RPMI7951 (cell line): ENCODE data around the gene IMMP2L. TPM values are rescaled to one million over a fixed set of nuclear protein-coding genes. Genes with fewer than 3 reads are reported as not detected.

Experiments
- DNase-seq: peaks from one replicate; pipeline ENCODE4 v3.0.0-alpha.2; 2012; ENCODE audit warnings: low read depth
- total RNA-seq: library from RNA; depleted of rRNA; stranded (reverse); fragments of >200 nt; shearing (Covaris generic); gene quantifications from 2 replicates; pipeline ENCODE4 v1.2.3, GENCODE V29; 2014

The IMMP2L gene
- total RNA-seq, 1 experiment from 2014 or later, result 10.5 TPM

DNA sequence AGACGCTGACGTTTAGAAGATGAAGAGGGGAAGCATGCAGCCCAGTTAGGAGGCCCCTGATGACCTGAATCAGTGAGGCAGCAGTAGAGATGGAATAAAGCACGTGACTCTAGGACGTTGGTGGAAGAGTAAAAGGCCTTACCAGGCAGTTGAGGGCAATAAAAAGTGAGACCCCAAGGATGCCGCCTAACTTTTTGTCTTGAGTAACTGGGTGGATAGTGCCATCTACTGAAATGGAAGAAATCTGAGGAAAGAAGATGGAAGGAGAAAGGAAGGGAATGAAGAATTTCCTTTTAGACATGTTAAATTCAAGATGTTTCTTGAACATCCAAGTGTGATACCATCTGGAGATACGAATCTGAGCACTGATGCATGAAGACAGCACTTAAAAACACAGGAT lies 691.4 kb downstream of the IMMP2L start:
- DNase-seq, result no peak

DNA sequence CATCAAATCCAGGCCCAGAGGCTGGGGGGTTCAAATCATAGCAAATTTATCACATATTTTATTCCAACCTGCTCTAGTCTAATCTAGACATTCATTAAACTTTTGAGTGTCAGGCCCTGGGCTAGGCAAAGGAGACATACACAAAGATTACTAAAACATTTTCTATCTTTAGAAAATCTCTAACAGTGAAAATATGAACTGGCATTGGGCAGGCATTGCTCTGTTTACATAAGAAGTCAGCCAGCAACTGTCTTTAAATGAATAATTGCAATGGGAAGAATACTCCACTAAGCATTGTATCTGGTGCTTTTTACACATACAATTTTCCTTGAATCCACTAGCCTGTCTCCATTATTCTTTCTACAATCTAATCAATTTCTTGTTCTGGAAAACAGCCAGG lies 693.8 kb downstream of the IMMP2L start:
- DNase-seq, result no peak

GRCh38 chr7:110867771-110868170 lies 694.5 kb downstream of the IMMP2L start:
- no peak for DNase-seq

GRCh38 chr7:110863258-110863657 lies 699.0 kb downstream of the IMMP2L start:
- DNase-seq, result no peak

GRCh38 chr7:110861163-110861562 lies 701.1 kb downstream of the IMMP2L start:
- no peak for DNase-seq

GRCh38 chr7:110857106-110857505 lies 705.2 kb downstream of the IMMP2L start:
- no peak for DNase-seq

DNA sequence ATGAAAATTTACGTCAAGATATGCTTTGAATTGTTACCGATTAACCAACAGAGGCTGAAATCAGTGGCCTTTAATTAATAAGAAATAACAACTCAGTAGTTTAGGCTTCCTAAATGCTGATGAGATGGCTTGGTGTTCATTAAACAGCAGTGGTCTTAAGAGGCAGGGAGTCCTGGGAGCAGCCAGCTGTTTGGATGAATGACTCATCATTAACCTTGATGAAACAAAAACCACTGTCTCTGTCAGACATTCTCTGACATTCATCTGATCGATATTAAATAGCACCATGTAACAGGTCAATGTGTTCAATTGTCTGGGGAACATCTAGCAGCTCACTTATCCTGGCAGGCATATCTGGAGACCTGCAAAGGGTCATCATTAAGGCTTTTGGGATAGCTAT lies 705.6 kb downstream of the IMMP2L start:
- DNase-seq, result no peak

DNA sequence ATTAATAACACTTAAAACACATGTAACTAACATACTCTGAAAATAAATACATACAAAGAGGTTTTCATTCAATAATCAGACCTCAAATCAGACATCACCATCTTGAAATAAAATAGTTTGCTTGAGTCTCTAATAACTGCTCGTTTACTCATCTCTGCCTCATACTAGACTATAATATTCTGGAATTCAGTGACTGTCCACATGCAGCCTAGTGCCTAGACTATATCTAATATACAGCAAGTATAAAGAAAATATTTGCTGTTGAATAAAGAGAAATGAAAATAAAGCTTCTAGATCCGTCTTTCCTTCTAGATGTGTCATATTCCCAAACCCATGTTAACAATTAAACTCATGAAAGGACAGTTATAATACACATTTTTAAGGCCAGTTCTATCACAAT lies 707.6 kb downstream of the IMMP2L start:
- DNase-seq, result no peak

GRCh38 chr7:110854166-110854565 lies 708.1 kb downstream of the IMMP2L start:
- no peak for DNase-seq

- no peak for DNase-seq
These were observed 709.0 kb downstream of the IMMP2L start for GRCh38 chr7:110853263-110853662.

GRCh38 chr7:110852156-110852940 lies 709.9 kb downstream of the IMMP2L start:
- DNase-seq, result no peak

GRCh38 chr7:110850224-110850623 lies 712.1 kb downstream of the IMMP2L start:
- no peak for DNase-seq

GRCh38 chr7:110842796-110843195 lies 719.5 kb downstream of the IMMP2L start:
- no peak for DNase-seq

- no peak for DNase-seq
These were observed 720.3 kb downstream of the IMMP2L start for GRCh38 chr7:110841840-110842545.

- DNase-seq, result no peak
These were observed 722.4 kb downstream of the IMMP2L start for GRCh38 chr7:110839866-110840265.

DNA sequence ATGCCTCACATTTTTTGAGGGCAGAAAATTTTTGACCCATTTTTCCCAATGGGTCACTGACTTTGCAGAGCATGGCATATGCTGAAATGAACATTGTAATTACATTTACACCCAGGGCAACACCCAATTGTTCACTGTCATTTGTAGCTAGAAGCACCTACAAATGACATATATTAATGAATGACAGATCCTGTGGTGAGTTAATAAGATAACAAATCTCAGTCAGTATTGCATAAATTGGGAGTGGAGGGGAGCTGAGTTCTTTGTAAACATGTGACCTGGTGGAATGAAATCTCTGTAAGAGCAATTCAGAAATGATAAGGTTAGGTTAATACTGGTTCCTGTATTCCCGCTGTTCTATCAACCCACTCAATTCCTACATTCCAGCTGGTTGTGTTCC lies 726.4 kb downstream of the IMMP2L start:
- DNase-seq, result no peak

DNA sequence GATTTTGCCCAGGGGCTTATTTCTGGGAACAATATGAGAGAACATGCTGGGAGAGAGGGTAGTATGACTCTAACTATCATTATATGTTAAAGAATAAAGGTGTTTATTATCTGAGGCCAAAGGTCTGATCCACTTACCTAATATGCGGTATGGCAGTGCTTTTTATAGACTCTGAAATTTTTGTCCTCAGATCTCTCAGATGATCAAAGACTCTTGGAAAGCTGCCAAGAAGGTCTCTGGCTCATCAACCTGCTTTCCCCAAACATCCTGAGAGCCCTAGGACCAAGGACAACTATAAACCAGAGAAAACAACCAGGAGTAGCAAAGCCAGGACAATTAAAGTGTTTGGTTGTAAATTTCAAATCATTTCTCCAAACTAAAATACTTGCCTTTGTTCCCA lies 727.1 kb downstream of the IMMP2L start:
- no peak for DNase-seq

DNA sequence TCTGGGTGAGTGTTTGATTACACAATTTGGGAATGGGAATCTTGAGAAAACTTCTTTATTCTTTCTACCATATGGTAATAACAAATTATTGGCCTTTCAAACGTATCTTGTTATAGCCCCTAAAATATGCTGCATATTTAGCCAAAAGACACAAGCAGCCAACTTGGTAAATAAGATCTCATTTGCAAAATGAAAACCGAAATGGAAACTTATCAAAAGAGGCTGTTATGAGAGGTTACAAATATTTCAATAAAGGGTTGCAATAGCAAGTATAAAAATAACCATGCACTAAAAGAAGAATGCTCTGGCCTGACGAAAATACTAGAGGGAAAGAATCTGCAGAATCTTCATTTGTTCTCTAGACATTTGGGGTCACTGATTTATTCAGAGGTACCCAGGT lies 730.9 kb downstream of the IMMP2L start:
- no peak for DNase-seq

DNA sequence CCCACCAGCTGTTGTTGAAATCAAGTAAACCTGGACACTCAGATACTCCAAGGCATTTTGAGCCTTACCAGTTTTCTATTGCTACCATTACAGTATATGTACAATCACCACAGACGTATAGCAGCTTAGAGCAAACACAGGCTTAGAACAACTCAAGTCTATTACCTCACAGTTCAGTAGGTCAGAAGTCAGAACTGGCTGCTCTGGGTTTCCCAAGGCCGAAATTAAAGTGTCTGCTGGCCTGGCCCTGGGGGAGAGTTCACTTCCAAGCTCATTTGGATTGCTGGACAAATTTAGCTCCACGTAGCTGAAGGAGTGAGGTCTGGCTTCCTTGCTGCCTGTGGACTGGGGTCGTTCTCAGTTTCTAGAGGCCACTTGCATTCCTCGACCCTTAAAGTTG lies 731.5 kb downstream of the IMMP2L start:
- DNase-seq, result no peak

DNA sequence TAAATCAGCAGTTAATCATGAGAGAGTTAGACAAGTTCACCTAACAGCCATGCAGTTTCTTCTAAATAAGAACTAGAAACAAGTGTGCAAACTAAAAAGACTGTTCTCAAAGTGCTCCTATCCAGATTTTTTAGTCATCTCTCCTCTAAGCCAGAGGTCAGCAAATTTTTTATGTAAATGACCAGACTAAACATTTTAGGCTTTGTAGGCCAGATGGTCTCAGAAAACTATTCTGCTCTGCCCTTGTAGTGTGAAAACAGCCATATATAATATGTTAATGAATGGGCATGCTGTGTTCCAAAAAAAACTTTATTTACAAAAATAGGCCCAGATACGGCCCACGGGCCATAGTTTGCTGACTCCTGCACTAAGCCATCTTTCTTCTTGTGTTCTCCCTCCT lies 734.4 kb downstream of the IMMP2L start:
- no peak for DNase-seq

DNA sequence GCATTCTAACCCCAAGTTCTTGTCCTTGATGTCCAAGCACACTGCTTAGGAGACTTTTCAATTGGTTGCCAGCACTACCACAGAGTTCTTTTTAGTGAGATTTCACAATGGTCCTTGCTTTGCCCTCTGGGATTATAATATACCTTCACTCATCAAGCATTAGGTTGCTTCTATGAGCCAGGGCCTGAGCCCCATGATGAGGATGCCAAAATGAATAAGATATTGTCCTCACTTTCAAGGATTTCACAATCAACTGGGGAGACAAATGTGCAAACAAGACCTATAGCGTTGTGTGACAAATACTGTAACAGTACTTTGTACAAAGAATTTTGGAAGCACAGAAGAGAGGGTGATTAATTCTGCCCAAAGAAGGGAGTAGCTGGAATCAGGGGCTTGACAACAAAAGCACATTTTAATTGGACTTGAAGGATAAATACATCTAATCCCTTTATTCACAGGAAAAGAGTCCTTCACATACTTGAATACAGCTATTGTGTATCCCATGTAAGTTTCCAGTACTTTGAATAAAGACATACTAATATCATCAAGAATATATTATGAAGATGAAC lies 734.9 kb downstream of the IMMP2L start:
- DNase-seq, result no peak

- DNase-seq, result no peak
These were observed 748.3 kb downstream of the IMMP2L start for GRCh38 chr7:110813986-110814385.

DNA sequence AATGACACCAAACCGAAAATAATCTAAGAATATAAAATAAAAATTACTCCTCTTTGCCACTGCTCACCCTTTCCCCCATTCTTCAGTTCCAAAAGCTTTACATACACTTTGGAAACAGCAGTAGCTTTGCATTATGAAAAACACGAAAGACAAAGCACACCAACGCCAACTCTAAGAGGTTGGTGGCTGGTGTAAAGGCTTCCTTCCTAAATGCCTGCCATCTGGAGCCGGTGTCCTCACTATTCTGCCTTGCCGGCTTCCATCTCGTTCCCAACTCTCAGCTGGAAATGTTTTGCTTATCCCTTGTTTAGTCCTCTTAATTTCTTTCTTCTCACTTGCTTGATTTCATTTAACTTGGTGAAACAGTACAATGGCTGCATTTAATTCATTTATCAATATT lies 752.5 kb downstream of the IMMP2L start:
- DNase-seq, result no peak
